Kidney capillary endothelial cell (primary cell): ENCODE measurements around the gene ZFAND3.
"Not testable (repeated sequence)": the region's sequence is repeated elsewhere in the genome, so short reads cannot be mapped to it uniquely, and the experiment has no call there.

Experiments
- DNase-seq: peaks from one replicate; pipeline ENCODE4 v3.0.0-alpha.2; 2018; ENCODE audit warnings: low spot score

The ZFAND3 gene

DNA sequence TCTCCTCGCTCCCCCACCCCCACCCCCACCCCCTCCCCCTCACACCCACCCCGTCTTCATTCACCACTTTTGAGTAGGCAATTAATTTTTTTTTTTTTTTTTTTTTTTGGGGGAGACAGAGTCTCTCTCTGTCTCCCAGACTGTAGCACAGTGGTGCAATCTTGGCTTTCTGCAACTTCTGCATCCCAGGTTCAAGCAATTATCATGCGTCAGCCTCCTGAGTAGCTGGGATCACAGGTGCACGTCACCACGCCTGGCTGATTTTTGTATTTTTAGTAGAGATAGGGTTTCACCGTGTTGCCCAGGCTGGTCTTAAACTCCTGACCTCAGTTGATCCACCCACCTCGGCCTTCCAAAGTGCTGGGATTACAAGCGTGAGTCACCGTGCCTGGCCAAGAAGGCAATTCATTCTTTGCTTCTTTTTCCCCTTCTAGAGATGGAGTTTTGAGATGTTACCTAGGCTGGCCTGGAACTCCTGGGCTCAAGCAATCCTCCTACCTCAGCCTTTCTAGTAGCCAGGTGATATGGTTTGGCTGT lies 230.4 kb downstream of the ZFAND3 start:
- DNase-seq = not testable (repeated sequence)

DNA sequence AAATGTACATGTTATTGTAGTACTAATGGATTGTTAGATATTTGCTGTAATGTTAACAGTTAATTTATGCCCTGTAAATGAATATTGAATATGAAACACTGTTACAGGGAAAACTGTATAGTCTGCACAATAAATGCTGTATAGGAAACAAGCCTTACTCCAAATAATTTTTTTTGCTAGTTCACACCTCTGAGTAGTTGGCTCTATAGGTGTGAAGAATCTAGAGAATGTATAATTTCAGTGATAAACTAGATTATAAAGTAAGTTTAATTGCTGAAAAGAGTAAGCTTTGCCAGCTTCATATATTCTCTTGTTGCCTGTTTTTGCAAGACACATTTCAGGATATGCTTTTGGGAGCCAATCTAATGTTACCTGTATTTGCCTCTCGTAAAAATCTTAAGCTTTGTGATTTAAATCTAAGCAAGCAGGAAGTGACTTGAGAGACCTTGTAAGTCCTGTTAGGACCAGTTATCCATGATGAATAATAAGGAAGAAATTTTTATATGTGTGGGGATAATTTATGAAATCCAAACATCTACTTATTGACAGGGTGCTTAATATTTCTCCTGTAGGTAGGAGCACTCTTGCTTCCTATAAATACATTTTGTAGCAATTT lies 232.4 kb downstream of the ZFAND3 start:
- no peak for DNase-seq

GRCh38 chr6:38054527-38055202 lies 235.1 kb downstream of the ZFAND3 start:
- no peak for DNase-seq

DNA sequence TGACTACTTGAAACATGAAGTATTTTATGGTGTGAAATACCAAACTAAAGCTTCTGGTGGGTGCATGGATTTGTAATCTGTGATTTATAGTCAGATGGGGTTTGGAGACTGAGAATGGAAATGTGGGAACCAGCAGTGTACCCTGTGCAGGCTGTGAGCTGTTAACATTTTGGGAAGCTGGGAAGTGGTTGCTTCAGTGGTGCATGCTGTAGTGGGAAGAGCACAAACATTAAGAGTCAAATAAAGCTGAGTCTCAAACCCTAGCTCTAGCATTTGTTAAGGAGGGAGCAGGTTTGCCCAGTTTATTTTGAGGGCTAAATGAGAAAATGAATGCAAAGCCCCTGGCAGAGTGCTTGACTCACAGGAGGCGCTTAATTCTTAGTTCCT lies 235.7 kb downstream of the ZFAND3 start:
- DNase-seq = no peak

DNA sequence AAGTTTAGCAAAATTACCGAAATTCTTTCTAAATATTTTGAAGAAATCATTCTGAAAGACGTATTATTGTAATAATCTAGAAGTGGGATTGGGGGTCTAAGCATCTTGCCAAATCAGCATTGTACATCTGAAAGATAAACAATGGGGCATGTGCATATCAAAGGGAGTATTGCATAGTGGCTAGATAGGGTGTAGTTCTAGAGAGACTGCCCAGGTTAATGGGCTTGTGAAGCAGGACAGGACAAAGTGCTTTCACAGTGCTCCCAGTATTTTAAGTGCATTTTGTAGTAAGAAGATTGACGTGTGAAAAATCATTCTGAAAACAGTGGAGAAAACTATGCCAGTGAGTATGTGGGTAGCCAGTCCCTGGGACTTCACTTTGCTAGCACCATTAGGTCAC lies 236.8 kb downstream of the ZFAND3 start:
- DNase-seq = no peak

DNA sequence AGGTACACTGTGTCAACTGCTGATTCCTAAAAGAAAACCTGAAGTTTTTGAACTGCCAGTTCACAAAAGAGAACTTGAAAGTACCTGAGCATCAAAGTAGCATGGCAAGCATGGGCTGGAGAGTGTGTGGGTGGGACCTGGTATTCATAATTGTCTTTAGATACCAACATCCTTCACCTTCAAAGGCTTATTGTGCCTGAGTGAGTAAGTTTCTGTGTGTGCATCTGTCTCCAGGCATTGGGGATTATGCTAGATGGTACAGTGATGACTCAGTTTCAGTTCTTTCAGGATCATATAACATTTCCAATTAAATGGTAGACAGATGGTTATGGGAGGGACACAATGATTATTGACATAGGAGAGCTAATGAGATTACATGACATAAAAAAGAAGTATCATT lies 238.5 kb downstream of the ZFAND3 start:
- DNase-seq = no peak

DNA sequence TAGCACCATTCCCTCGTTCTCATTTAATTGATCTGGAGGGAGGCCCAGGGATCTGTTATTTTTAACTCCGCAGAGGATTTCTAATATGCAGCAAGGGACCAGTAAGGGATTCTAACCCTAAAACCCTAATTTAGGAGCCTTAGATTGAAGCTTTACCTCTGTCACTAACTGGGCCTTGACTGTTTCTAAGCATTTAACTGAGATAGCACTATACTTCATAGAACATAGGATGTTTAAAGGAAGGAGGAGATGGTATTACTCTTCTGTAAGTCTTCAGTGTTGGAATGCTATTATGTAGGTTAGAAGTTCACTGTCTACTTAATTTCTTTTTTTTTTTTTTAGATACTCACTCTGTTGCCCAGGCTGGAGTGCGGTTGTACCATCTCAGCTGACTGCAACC lies 242.5 kb downstream of the ZFAND3 start:
- DNase-seq = no peak

DNA sequence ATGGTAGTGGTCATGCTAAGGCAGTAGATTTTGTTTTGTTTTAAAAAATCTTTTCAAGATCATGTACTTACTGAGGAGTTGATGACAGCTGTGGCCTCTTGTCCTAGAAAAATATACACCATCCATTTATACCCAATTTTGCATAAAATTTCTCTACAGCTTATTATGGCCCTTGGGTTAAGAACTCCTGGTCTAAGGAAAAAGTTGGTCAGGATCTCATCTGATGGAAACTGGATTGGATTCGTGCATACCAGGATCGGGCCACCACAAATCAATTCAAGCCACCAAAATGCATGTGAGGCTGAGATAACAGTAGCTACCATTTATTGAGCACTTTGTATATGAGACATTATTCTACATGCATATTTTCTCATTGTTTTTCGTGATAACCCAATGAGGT lies 244.4 kb downstream of the ZFAND3 start:
- no peak for DNase-seq

- no peak for DNase-seq
Observed at GRCh38 chr6:38064431-38064830, 244.9 kb downstream of the ZFAND3 start.

DNA sequence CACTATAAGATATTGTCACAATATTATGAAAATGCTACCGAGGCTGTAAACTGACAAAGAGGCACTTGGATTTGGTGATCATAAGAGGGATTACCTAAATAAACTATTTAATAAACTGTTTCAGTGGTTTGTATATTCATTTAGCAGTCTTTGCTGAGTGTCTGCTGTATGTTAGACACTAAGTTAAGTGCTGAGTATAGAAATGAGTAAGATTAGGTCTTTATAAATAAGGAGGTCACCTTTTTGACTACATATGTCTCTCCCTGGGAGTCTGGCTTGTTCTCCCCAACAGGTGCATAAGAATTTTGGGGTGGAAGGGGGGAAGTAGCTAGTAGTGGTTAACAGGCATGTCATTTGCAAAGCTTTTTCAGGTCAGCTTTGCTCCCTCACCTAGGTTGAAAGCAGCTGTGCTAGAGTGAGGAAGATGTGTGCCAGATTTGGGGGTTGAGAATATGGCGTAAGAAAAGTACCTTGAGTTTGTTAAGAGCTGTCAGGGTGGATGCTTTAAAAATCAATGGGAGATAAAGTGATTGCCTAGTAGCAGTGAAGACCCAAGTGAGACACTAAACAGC lies 246.3 kb downstream of the ZFAND3 start:
- no peak for DNase-seq

DNA sequence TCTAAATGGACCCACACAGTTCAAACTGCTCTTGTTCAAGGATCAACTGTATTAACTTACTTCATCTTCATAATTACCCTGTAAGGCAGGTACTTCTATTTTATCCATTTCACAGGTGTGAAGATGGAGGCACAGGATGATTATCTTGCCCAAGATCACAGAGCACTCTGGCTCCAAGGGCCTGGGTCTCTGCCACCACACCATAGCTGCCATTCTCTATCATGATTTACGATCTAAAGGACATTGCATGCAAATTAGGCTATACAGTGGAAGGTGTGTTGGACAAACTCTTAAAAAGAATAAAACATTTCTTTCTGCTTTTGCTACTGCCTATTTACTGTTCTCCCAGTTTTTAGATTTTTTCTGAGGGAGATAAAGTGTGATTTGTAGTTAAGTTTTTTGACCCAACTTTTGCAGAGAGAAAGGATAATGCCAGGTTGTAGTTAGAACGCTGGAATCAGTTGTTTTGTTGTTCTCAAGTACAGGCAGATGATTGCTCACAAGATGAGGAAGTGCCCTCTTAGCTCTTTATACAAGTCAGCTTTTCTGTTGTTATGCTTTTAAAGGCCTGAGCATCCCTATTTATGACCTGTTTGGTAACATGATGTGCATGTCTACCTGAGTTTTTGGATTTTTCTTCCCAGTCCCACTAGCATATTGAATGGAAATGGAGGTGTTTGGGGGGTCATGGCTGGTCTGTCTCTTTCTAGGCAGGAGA lies 247.9 kb downstream of the ZFAND3 start:
- no peak for DNase-seq

GRCh38 chr6:38068854-38069590 lies 249.5 kb downstream of the ZFAND3 start:
- DNase-seq = no peak

DNA sequence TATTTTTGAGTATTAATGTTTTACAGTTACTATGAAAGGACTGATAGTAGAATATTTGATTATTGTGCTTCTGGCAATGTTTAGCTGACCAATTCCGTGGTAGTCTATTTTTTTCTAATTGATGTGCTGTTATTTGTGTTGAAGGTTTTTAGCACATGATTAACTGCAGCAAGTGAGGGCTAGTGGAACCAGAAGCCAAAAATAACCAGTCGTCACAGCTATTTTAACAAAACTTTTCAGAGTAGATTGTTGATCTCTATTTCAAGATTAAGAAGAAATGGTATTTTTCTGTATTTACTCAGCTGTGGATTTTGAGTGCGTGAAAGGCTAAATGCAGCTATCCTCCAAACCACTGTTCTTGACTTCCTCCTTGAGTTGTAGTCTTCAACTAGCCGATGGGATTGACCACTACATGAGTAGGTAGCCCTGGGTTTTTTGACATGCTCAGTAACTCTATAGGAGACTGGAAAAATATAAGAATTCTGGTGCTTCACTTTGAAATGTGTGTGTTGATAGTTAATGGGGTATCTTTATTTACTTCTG lies 258.0 kb downstream of the ZFAND3 start:
- DNase-seq = no peak

GRCh38 chr6:38078671-38079070 lies 259.1 kb downstream of the ZFAND3 start:
- no peak for DNase-seq

DNA sequence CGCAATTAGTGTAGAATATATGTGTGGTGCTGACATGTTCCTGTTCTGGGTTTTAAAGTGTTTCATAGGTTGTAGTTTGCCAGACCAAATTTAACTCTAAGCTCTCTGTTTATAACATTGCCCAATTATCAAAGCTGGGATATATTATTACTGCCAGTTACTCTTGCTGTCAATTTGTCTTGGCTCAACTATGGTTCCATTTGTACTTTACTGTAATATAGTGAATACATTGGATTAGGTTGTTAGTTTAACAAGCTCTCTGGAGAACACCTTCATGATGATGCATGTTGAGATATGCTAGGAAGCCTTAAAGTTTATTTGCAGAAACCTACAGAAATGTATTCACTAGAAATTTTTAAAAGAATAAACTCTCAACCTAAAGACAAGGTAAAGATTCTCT lies 259.6 kb downstream of the ZFAND3 start:
- DNase-seq = no peak

- no peak for DNase-seq
Observed at GRCh38 chr6:38079537-38079936, 260.0 kb downstream of the ZFAND3 start.

DNA sequence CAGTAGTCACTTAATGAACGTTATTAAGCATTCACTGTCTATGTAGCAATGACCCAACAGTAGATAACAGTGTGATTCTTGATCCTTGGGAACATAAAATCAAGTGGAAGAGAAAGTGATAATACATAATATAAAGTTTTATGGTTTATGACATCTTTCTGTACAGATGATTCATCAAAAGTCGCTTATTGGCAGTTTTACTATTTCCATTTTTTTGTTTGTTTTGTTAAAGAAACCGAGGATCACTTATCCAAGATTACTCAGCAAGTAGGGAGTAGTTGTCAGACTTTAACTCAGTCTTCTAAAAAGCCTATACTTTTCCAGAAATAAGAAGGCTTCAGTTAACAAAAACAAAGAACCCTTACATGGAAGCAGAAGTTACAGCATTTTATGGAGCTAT lies 260.8 kb downstream of the ZFAND3 start:
- DNase-seq = no peak

DNA sequence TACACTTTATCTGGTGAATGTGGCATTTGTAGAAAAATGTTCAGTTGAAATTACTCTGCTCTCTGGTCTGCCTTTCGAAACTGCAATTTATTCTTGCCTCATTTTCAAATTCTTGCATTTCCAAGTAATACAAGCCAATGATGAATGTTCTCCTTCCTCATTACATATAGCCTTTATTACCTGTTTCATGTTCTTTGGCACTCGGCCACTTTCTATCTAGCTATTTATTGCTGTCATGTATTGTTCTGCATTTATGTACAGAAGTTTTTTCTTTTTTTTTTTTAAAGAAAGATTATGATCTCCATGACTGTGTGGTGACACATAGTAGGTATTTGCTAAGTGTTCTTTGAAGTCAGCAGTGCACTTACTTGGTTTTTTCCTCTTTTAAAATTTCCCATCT lies 261.4 kb downstream of the ZFAND3 start:
- no peak for DNase-seq

- no peak for DNase-seq
Observed at GRCh38 chr6:38085031-38085430, 265.5 kb downstream of the ZFAND3 start.

- DNase-seq = no peak
Observed at GRCh38 chr6:38086346-38086745, 266.8 kb downstream of the ZFAND3 start.

DNA sequence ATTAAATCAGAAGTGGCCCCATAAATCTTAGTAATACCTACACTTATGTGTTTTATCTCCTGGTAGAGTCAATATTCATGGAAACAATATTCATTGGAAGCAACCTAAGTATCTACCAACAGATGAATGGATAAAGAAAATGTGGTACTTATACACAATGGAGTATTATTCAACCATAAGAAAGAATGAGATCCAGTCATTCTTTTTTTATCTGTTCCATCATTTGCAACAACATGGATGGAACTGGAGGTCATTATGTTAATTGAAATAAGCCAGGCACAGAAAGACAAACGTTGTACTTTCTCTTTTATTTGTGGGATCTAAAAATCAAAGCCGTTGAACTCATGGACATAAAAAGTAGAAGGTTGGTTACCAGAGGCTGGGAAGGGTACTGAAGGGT lies 268.5 kb downstream of the ZFAND3 start:
- DNase-seq = no peak

GRCh38 chr6:38088829-38089228 lies 269.3 kb downstream of the ZFAND3 start:
- no peak for DNase-seq
